A549 (cell line): ENCODE measurements around the gene NOS1.

Experiments used
- CEBPB ChIP-seq, 2 experiments: fragments of >200 bp in 1 of 2; sonication (Bioruptor Twin) in 1 of 2; formaldehyde crosslinking in 1 of 2; IDR thresholded peaks; 2 replicates each; pipeline ENCODE4 v1.6.1; 2012 to 2016
- EP300 ChIP-seq, 2 experiments: fragments of >200 bp; sonication (Bioruptor Twin); formaldehyde crosslinking; IDR thresholded peaks; 2 replicates in 1 of 2; 3 replicates in 1 of 2; pipeline ENCODE4 v1.6.1; 2016 to 2017
- JUN ChIP-seq, 2 experiments: fragments of >200 bp; sonication (Bioruptor Twin); formaldehyde crosslinking; IDR thresholded peaks; 2 replicates in 1 of 2; 3 replicates in 1 of 2; pipeline ENCODE4 v1.6.1; 2016 to 2017
- RAD21 ChIP-seq, 2 experiments: fragments of >200 bp in 1 of 2; sonication (Bioruptor Twin) in 1 of 2; formaldehyde crosslinking in 1 of 2; IDR thresholded peaks in 1 of 2; conservative IDR thresholded peaks in 1 of 2; 2 replicates in 1 of 2; 3 replicates in 1 of 2; pipeline ENCODE4 v1.6.1; 2012 to 2018; ENCODE audit warnings: inconsistent platforms in 1 of 2
- RCOR1 ChIP-seq: fragments of 150-350 bp; IDR thresholded peaks from 2 replicates; pipeline ENCODE4 v1.6.1; 2014; ENCODE audit warnings: antibody characterized with exemption, low read length, low read depth

DNA sequence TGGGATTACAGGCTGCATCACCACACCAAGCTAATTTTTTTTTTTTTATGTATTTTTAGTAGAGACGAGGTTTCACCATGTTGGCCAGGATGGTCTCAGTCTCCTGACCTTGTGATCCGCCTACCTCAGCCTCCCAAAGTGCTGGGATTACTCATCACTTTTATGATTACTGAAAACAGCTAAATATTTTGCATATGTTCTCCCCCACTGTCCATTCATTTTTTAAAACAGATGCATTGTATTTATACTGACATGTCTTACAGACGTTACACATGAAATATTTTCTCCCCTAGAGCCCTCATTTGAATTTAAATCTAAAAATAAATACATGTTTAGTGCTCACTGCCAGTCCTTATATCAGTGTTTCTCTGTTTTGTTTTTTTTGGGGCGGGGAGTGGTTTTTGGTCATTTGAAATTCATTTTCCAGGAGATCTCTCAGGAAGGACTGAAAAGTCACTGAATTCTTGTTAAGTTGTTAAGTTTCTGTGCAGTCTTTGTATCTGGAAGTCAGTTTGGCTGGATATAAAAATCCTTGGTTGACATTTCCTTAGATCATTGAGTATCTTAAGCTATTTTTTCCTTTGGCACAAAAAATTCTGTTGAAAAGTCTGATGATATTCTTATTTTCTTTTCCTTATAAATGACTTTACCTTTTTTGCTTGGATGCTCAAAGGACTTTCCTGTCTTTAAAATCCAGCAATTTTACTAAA lies 180.5 kb downstream of the NOS1 start:
- TF ChIP-seq RAD21 (conservative IDR thresholded peaks at IDR 0.05 in 1 of 2, IDR thresholded peaks at IDR 0.05 in 1 of 2) (no peak), RCOR1 (no peak), CEBPB (IDR thresholded peaks at IDR 0.05) (no peak), JUN (IDR thresholded peaks at IDR 0.05) (no peak), EP300 (IDR thresholded peaks at IDR 0.05) (no peak)
